Fibroblast of mammary gland (primary cell): Measurements from ENCODE around the gene CENPN.

Experiments
- DNase-seq: peaks from one replicate; pipeline ENCODE4 v3.0.0-alpha.2; 2010; ENCODE audit warnings: low read depth
- H3K4me3 ChIP-seq: 2 replicates; pipeline ENCODE4 v1.5.1; 2011; ENCODE audit warnings: low read depth, mild to moderate bottlenecking, low read length, moderate library complexity; ENCODE audit not compliant: control insufficient read depth
- TF ChIP-seq, protein P1 (sequence below): conservative IDR thresholded peaks from 2 replicates; pipeline ENCODE4 v1.5.1; 2011; ENCODE audit warnings: low read depth, low read length, inconsistent platforms; ENCODE audit not compliant: control insufficient read depth, insufficient read depth

The CENPN gene

DNA sequence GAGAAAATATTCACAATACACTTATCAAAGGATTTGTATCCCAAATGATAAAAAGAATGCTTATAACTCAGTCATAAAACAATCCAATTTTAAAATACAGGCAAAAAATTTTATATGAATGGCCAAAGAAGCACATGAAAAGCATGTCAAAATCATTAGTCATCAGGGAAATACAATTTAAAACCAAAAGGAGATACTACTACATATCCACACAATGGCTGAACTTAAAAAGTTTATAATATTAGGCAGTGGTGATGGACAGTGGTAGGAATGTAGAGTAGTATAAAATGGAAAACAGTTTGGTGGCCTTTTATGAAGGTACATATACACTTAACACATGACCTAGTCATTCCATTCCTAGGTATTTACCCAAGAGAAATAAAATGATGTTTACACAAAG is 12.6 kb upstream of the CENPN start:
- H3K4me3 ChIP-seq = no peak overlapping the region
- TF ChIP-seq, protein P1, sequence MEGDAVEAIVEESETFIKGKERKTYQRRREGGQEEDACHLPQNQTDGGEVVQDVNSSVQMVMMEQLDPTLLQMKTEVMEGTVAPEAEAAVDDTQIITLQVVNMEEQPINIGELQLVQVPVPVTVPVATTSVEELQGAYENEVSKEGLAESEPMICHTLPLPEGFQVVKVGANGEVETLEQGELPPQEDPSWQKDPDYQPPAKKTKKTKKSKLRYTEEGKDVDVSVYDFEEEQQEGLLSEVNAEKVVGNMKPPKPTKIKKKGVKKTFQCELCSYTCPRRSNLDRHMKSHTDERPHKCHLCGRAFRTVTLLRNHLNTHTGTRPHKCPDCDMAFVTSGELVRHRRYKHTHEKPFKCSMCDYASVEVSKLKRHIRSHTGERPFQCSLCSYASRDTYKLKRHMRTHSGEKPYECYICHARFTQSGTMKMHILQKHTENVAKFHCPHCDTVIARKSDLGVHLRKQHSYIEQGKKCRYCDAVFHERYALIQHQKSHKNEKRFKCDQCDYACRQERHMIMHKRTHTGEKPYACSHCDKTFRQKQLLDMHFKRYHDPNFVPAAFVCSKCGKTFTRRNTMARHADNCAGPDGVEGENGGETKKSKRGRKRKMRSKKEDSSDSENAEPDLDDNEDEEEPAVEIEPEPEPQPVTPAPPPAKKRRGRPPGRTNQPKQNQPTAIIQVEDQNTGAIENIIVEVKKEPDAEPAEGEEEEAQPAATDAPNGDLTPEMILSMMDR = no peak
- no peak for DNase-seq

DNA sequence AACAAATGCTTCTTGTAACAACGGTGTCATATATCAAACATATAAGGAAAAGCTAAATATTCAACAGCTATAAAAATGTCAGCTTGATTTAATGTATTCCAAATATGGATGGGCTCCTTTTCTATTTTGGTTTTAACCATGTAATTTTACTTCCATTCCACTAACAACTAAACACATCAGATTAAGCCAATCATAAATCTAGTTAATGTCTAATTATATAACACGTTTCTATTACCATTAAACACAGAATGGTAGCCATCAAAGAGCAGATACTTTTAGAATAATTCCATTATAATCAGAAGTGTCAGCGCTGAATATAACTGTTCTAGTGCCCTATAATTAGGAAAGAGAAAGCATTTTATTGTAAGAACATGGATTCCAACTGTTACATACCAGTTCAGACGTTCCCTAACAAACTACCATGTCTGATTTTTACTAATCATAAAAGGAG is 10.3 kb upstream of the CENPN start:
- TF ChIP-seq, protein P1 = no peak
- H3K4me3 ChIP-seq = no peak overlapping the region
- DNase-seq = no peak

DNA sequence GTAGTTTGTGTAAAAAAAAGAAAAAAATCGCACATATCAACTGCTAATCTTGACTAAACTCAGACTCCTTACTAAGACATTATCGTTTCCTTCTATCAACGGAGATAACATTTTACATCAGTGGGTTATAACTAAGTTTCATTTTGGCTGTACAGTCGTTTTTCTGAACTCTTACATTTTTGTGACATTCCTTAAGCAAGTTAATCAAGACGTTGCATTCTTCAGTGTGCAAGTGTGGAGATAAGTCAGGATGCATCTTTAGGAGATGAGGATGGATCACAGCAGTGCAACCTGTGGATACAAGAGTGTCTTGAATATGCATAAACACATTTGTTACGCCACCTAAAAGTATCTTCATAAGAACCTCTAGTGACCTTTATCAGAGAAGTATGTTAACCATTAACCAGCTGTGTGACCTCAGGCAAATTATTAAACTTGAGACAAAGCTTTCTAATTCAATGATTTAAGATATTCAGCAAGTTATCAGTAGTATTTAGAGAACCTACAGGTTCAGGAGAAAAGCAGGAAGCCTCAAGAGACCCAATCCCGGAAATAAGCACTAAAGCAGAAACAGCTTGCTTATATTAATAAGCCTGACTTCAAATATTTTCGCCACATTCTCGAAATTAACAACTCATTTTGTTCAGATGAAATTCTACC is 9.7 kb upstream of the CENPN start:
- no peak overlapping the region for H3K4me3 ChIP-seq
- TF ChIP-seq, protein P1 = no peak
- DNase-seq = peak; percentile 11

DNA sequence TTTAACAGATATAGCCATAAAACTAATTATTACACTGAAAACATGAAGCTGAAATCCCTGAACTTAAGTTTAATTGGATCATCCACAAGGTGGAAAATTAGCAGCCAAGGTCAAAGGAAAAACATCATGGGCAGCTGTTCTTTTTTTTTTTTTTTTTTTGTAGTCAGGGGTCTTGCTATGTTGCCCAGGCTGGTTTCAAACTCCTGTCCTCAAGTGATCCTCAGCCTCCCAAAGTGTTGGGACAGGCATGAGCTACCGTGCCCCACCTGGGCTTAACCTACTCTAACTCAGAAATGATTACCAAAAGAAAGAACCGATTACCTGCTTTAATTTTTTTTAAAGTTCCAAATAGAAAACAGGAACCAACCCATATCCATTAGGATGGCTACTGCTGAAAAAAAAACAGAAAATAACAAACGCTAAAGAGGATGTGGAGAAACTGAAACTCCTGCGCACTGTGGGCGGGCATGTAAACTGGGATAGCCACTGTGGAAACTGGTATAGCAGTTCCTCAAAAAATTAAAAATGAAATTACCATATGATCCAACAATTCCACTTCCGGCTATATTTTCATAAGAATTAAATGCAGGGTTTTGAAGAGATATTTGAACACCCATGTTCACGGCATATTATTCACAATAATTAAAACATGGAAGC is 8.9 kb upstream of the CENPN start:
- no peak overlapping the region for H3K4me3 ChIP-seq
- TF ChIP-seq, protein P1 = no peak

DNA sequence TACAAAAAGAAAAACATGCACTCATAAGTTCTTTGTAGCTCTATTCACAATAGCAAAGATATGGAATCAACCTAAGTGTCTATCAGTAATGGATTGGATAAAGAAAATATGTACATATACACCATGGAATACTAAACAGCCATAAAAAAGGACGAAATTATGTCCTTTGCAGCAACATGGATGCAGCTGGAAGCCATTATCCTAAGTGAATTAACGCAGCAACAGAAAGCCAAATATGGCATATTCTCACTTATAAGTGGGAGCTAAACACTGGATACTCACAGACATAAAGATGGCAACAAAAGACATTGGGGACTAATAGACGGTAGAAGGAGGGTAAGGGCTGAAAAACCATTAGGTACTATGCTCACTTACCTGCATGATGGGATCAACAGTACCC is 6.1 kb upstream of the CENPN start:
- DNase-seq = no peak
- no peak overlapping the region for H3K4me3 ChIP-seq
- TF ChIP-seq, protein P1 = no peak

More for the DNA sequence above, 8.9 kb upstream of the CENPN start:
- no peak for DNase-seq

DNA sequence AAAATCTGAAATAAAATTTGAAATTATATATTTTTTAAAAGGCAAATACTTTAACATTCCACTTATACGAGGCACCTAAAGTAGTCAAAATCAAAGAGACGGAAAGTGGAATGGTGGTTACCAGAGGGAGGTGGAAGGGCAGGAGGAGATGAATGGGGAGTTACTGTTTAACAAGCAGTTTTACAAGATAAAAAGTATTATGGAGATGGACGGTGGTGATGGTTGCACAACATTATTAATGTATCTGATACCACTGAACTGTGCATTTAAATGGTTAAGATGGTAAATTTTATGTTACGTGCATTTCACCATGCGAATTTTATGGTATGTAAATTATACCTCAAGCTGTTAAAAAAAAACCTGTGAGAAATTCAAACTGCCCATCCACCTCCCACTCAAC is 5.7 kb upstream of the CENPN start:
- H3K4me3 ChIP-seq = no peak overlapping the region
- DNase-seq = no peak
- TF ChIP-seq, protein P1 = no peak

DNA sequence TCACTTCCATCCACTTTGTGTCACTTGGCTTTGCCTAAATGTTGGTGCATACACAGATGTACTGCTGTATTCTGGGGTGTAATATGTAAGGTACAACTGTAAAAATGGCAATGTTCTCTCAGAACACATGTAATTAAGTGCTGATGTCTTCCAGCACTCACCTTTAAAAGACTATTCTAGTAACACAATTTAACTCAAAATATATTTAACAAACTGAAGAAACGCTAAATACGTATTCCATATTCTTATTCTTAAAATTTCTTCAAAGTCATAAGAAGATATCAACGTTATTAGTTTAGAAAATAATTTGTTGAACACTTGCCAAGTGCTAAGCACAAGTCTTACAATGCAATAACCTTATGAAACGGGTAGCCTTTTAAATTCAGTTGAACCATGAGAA is 4.0 kb upstream of the CENPN start:
- TF ChIP-seq, protein P1 = no peak
- H3K4me3 ChIP-seq = no peak overlapping the region
- no peak for DNase-seq
